Fibroblast of villous mesenchyme (primary cell): ENCODE data around the gene RFPL2. TPM values are rescaled to one million over a fixed set of nuclear protein-coding genes. Genes with fewer than 3 reads are reported as not detected.
"Not testable (repeated sequence)": the region's sequence is repeated elsewhere in the genome, so short reads cannot be mapped to it uniquely, and the experiment has no call there.

Experiments used
- DNase-seq: peaks from one replicate; pipeline ENCODE4 v3.0.0-alpha.2; 2010; ENCODE audit warnings: low read depth
- H3K4me3 ChIP-seq: 2 replicates; pipeline ENCODE4 v1.5.1; 2011; ENCODE audit warnings: low read depth, mild to moderate bottlenecking, low read length
- small RNA-seq: library from RNA; depleted of rRNA; stranded (forward); fragments of <200 nt; gene quantifications from one replicate; pipeline ENCODE3, GENCODE V24; 2012
- total RNA-seq: library from RNA; depleted of rRNA; stranded (reverse); fragments of >200 nt; gene quantifications from 2 replicates; pipeline ENCODE4 v1.2.3, GENCODE V29; 2012
- TF ChIP-seq, protein P1 (sequence below): IDR thresholded peaks from 2 replicates; pipeline ENCODE4 v1.5.1; 2012; ENCODE audit warnings: low read depth, mild to moderate bottlenecking, low read length; ENCODE audit not compliant: insufficient read depth

The RFPL2 gene
- total RNA-seq, 1 donor, result not detected

DNA sequence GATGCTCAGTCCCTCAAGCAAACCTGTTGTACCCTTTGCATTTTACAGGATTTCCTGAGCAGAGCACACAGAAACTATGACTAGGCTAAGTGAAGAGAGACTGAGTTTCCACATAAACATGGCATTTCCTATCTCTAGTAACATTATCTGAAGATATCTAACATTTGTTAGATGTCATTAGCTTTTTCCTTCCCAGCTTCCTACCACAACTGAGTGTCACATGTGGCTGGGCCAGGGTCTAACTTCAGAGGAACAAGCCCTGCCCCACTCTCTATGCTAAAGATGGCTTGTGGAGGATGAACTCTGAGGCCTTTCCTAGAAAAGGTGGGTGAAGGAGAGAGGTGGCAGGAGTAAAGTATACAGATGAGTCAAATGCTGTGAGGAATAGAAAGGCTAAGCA lies 62.3 kb downstream of the RFPL2 start:
- H3K4me3 ChIP-seq, result no peak overlapping the region
- TF ChIP-seq, protein P1, sequence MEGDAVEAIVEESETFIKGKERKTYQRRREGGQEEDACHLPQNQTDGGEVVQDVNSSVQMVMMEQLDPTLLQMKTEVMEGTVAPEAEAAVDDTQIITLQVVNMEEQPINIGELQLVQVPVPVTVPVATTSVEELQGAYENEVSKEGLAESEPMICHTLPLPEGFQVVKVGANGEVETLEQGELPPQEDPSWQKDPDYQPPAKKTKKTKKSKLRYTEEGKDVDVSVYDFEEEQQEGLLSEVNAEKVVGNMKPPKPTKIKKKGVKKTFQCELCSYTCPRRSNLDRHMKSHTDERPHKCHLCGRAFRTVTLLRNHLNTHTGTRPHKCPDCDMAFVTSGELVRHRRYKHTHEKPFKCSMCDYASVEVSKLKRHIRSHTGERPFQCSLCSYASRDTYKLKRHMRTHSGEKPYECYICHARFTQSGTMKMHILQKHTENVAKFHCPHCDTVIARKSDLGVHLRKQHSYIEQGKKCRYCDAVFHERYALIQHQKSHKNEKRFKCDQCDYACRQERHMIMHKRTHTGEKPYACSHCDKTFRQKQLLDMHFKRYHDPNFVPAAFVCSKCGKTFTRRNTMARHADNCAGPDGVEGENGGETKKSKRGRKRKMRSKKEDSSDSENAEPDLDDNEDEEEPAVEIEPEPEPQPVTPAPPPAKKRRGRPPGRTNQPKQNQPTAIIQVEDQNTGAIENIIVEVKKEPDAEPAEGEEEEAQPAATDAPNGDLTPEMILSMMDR, result no peak
- DNase-seq, result no peak

DNA sequence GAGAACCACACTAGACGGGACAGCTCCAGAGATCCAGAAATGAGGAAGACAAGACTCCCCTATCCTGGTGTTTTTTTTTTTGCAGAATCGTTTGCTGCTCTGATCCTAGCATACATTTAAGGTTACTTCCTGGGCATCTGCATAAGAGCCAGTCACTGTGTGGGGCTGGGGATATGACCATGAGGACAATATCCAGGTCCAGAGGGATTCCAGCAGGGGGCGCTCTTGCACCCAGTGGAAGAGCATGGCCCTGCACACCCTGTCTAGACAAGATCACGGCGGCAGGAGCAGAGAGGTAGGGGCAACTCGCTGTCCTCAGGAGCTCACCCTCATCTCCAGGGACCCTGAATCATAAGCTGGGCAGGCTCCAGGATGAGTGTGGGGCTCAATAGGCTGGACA lies 64.2 kb downstream of the RFPL2 start:
- not testable (repeated sequence) for H3K4me3 ChIP-seq, DNase-seq
- TF ChIP-seq, protein P1, result peak; percentile 38

Small RNAs within 50 kb of the gene (small RNA-seq; reads per million reads assigned to genes)
- gene RF02171, result not detected

Other genes with a start within 250 kb of the RFPL2 start
- gene SLC5A1, start 161.8 kb downstream of the RFPL2 start, total RNA-seq, result not detected in 2 replicates
- gene C22orf42, start 45.8 kb downstream of the RFPL2 start, total RNA-seq, result not detected in 2 replicates
- not detected in 2 replicates for gene SLC5A4, start 50.3 kb upstream of the RFPL2 start, total RNA-seq
- gene RFPL3, start 152.8 kb upstream of the RFPL2 start, total RNA-seq, result not detected in 2 replicates
- 98.2 and 111 TPM in 2 replicates for gene RTCB, start 207.2 kb upstream of the RFPL2 start, total RNA-seq